B cell (primary cell): Measurements from ENCODE around the gene TUT4.

ENCODE experiments used
- EZH2 ChIP-seq: IDR thresholded peaks from 2 replicates; pipeline ENCODE4 v1.6.1; 2012; ENCODE audit warnings: borderline replicate concordance, low read depth, mild to moderate bottlenecking, moderate library complexity, low read length; ENCODE audit not compliant: insufficient read depth, poor library complexity, severe bottlenecking
- TF ChIP-seq, protein P1 (sequence below): fragments of 200-600 bp; IDR thresholded peaks from one replicate; pipeline ENCODE4 v1.8.0; 2022; ENCODE audit warnings: antibody characterized with exemption, mild to moderate bottlenecking

DNA sequence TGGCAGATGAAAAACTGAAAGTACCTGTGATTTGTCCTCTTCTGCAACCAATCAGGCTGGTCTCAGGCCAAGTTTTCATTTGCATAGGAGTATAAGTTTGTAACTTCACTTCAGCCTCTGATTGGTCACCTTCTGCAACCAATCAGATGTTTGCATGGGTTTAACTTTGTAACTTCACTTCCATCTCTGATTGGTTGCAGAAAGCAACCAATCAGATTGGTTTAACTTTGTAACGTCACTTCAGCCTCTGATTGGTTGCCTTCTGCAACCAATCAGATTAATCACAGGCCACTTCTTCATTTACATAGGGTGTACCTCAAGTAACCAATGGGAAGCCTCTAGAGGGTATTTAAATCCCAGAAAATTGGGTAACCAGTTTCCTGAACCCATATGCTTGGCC is 18.9 kb upstream of the TUT4 start:
- TF ChIP-seq, protein P1, sequence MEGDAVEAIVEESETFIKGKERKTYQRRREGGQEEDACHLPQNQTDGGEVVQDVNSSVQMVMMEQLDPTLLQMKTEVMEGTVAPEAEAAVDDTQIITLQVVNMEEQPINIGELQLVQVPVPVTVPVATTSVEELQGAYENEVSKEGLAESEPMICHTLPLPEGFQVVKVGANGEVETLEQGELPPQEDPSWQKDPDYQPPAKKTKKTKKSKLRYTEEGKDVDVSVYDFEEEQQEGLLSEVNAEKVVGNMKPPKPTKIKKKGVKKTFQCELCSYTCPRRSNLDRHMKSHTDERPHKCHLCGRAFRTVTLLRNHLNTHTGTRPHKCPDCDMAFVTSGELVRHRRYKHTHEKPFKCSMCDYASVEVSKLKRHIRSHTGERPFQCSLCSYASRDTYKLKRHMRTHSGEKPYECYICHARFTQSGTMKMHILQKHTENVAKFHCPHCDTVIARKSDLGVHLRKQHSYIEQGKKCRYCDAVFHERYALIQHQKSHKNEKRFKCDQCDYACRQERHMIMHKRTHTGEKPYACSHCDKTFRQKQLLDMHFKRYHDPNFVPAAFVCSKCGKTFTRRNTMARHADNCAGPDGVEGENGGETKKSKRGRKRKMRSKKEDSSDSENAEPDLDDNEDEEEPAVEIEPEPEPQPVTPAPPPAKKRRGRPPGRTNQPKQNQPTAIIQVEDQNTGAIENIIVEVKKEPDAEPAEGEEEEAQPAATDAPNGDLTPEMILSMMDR = no peak
- TF ChIP-seq EZH2 = no peak
